GM19328 (cell line): ENCODE measurements around the gene C2orf68.
"Not testable (repeated sequence)": the region's sequence is repeated elsewhere in the genome, so short reads cannot be mapped to it uniquely, and the experiment has no call there.

Source experiments
- ATAC-seq: cut with Tn5 transposase; IDR thresholded peaks from one replicate; pipeline ENCODE4 v1.9.1; 2021; ENCODE audit warnings: mild to moderate bottlenecking, moderate library complexity; ENCODE audit not compliant: unreplicated experiment

C2orf68 gene

DNA sequence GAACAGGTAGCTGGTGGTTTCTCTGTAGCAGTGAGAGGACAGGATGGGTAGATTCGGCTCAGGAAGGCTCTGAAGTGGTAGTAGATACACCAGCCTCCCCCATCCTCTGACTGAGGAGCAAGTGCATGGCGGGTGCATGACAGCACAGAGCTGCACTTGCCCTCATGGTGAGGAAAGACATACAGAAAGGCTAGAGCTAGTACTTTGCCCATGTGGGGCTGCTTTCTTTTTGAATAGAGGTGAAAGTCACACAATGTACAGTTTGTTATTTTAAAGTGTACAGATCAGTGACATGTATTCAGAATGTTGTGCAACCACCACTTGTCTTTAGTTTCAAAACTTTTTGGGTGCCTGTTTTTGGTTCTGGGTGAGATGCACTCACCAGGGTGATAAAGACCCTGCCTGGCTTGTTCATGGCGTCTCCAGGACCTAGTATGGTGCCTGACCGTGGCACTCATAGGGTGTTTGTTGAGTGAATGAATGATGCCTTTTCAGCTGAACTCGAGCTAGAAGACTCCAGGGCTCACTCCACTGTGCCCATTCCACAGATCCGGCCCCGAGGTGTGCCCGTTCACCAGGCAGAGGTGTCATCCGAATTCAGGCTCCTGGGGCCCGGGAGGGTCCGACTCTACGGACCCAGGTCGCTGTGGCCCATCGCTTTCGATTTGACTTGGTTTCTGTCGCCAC, 28.1 kb downstream of the C2orf68 start:
- no peak for ATAC-seq

DNA sequence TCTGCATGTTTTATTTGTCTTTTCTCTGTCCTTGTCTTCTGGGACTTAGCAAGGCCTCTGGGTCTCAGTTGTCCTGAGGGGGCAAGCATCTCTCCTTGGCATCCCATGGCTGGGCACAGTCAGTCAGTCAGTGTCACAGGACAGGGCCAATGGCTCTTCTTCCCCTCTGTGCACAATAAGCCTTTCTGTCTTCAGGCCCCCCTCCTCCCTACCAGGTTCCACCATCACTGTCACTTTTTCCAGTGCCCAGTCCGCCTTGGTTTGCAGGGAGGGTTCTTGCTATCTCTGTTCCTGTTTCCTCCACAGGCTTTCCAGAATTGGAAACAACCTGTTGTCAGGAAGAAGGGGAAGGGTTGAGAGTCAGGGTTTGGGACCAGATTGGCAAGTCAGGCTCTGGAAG, 29.4 kb downstream of the C2orf68 start:
- no peak for ATAC-seq

DNA sequence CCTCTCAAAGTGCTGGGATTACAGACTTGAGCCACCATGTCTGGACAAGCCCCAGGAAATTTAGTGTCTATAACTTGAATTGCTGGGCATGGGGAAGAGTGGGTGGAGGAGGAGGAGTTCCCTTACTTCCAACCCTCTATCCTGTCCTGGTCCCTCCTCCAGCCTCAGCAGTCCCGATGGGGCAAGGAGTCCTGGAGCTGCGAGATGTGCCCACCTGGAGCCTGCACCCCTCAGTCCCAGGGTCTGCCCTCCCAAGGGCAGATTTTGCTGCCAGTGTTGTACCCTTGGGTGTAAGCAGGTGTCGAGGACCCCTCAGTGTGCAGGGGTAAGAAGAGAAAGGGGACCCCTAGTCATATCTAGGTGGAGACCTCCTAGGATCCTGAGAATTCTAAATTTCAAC, 31.7 kb downstream of the C2orf68 start:
- no peak for ATAC-seq

DNA sequence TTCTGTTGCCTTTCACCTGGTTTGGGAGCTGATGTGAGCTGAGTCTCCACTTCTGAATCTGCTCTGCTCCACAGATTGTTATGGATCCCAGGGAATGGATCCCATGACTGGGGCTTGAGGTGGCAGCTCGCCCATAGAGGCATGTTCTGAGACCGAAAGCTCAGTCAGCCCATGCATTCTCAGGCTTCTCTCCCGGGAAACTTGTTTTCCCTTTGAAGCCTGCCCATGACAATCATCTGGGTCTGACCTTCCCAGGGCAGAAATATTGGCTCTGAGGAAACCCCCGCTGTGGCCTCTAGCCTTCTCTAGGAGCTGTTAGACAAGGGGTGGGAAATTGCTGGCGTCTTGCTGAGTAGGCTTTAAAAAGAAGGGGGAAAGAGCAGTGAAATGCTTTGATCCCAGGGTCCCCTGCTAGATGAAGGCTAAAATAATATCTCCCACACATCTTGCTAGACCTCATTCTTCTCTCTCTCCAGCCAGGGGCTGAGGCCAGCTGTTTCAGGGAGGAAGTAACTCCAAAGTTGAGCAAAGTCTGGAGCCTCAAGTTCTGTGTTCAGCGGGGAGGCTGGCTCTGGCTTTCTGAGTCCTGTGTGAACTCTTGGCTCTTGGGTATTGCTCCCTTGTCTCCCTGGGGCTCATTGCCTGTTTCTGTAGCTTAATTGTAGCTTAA, 32.5 kb downstream of the C2orf68 start:
- ATAC-seq = no peak

DNA sequence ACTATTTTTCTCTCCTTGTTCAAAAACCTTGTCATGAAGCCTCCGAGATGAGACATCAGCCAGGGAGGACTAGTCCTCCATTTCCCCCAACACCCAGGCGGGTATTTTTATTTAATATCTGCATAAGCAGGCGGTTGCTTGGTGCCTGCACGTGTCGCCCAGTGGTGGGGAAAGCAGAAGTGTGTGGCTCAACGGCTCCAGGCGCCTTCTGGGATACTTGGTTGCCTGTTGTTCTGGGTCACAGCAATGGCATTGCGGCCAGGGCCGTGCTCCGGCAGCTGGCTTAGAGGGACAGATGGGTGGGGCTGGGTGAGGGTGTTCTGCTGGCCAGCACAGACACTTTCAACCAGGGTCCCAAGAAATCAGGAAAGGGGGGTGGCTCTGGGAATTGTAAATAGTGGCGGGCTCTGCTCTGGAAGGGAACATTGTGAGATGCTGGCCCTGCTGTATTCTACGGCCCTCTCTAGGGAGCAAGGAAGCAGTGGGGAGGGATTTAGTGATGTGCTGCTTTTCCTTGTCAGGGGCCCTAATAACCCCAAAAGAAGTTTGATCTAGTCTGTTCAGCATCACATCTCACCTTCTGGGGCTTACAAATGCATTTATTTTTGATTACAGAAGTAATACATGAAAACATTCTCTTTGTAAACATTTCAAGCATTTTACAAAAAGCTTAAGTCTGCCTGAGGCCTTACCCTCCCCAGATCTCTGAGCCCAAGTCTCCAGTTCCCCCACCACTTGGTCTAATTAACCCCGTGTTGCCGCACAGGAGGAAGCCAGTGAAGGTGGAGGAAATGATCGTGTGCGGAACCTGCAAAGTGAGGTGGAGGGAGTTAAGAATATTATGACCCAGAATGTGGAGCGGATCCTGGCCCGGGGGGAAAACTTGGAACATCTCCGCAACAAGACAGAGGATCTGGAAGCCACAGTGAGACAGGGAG, 33.4 kb downstream of the C2orf68 start:
- ATAC-seq = peak; percentile 32

DNA sequence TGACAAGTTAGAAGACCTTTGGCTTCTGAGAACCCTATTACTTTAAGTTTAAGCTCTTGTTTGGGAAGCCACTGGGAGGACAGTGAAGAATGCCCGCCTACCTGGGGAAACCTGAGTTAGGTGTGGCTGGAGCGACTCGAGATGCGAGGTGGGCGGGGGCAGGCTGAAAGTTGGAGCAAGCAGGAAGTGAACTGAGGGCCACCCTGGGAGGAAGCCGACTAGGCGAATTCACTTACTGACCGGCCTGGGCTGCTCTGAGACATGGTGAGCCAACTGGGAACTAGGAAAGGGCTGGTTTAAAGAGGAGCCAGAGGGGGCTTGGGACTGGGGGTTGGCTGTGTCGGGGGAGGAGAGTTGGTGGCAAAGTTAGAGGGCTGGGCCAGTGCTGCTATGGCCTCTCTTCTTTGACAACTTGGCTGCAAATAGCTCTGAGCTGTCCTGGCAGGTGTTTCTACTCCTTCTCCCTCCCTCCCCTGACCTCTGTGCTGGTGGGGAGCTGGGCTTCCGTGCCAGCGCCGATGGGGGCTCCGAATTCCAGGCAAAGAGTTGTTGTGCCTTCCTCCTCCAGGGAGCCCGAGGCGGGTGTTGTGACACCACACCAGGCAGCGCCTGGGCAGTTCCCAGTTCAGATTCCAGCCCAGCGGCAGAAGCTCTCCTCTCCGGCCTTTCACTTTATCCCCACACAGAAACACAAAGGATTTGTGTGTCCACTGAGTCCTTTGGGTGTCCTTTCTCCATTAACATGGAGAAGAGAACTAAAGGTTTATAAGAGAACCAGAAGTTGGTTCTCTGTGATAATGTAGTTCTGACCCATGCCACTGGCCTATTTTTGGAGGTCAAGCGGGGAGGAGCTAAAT, 34.3 kb downstream of the C2orf68 start, which contains the start of gene VAMP8:
Gene VAMP8, plus strand, starts transcription at position 201 of the 857 bp plus-strand sequence. Its CDS starts 61 bp downstream, at position 262.
- peak; percentile 55 for ATAC-seq

DNA sequence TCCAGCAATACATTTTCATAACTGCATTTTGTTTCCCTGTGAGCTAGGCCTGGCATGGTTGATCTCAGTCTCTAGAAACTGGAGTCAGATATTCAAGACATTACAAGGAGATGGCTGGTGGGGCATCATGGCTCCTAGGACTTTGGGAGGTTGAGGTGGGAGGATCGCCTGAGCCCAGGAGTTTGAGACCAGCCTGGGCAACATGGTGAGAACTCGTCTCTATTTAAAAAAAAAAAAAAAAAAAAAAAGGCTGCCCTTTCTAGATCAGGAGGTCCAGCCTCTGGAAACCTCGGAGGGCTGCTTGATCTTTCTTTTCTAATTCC, 34.8 kb downstream of the C2orf68 start:
- ATAC-seq = no peak

DNA sequence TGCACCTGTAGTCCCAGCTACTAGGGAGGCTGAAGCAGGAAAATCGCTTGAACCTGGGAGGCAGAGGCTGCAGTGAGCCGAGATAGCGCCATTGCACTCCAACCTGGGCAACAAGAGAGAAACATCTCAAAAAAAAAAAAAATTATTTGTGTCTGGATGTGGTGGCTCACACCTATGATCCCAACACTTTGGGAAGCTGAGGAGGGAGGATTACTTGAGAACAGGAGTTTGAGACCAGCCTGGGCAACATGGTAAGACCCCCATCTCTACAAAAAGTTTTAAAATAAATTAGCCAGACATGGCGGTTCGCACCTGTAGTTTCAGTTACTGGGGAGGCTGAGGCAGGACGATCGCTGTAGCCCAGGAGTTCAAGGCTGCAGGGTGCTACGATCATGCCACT, 36.1 kb downstream of the C2orf68 start:
- no peak for ATAC-seq

DNA sequence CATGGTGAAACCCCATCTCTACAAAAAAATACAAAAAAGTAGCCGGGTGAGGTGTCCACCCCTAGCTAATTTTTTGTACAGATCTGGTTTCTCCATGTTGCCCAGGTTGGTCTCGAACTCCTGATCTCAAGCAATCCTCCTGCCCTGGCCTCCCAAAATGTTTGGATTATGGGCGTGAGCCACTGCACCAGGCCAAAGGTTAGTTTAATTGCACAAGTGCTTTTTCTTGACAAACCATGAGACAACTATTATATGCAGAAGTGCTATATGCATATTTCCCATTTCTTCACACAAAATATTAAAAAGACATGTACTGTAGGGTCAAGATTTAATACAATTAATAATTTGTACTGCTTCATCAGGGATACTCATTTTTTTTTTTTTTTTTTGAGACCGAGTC, 45.6 kb downstream of the C2orf68 start:
- no peak for ATAC-seq

DNA sequence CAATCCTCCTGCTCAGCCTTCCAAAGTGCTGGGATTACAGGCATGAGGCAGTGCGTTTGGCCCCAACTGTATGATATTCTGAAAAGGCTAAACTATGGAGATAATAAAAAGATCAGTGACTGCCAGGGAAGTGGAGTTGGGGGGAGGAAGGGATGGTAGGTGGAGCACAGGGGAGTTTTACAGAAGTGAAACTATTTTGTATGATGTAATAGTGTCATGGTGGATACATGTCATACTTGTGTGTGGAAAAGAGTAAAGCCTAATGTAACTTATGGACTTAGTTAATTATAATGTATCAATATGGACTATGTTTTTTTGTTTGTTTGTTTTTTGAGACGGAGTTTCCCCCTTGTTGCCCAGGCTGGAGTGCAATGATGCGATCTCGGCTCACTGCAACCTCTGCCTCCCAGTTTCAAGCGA, 47.7 kb downstream of the C2orf68 start:
- no peak for ATAC-seq

DNA sequence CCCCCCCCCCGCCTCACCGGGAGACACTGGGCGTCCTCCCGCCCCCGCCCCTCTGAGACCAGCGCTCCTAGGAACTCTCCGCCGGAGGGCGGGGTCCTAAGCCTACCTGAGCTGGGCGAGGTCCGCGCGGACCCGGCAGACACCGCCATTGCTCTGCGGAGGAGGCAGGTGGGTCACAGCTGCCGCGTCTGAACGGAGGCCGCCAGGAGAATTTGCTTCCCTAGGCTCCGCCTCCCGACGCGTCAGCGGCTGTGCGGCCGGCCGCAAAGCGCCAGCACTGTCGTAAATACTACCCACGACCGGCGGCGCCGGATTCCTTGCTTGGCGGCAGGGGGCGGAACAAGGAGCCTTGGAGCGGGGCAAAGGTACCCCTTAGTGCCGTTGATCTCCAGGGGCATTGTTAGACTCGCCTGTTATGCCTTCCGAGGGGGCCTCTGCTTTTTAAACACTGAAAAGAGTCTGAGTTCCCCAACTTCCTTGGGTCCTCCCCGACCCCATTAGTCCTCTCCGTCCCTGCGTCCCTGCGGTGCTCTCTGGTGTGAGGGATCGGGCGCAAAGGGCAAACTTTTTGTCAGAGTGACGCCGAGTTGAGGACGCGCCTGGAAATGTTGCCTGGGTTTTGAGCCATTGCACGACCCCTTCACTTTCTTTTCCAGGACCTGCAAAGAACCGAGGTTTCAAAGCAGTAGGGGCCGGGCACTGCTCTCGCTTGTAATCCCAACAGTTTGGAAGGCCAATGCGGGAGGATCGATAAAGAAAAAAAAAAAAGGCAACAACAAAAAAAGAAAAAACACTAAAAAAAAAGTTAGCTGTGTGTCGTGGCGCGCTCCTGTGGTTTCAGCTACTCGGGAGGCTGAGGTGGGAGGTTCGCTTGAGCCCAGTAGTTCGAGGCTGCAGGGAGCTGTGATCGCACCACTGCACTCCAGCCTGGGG, 50.3 kb downstream of the C2orf68 start, which contains the start of gene GGCX:
Gene GGCX, minus strand, starts transcription at position 214 of the 933 bp plus-strand sequence. Its CDS starts 65 bp downstream, at position 149.
- ATAC-seq = peak; percentile 90

DNA sequence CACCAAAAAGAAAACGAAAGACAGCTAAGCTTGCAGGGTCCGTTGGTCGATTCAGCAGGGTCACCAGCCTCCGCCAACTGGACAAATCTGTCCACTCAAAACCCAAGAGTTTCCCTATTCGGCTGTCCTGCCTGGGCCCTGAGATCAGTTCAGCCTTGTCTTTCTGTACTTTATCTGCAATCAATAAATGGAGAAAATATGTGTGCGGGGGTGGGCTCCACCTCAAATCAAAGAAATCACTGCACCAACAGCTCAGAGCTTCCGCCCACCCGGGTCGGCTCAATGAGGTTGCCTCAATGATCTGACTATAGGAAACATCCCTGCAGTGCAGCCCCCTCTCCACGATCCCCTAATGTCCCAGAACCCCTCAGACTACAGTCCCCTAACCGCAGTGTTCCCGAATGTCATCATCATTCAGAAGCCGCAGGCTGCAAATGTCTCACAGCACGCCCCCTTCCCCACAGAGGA, 51.0 kb downstream of the C2orf68 start:
- ATAC-seq = no peak

DNA sequence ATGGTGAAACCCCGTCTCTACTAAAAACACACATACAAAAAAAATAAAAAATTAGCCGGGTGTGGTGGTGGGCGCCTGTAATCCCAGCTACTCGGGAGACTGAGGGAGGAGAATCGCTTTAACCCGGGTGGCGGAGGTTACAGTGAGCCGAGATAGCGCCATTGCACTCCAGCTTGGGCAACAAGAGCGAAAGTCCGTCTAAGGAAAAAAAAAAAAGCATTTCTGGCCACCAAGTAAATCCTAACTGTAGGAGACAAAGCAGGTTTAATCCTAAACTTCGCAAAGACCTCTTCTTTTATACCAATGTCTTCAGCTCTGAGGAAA, 51.5 kb downstream of the C2orf68 start:
- not testable (repeated sequence) for ATAC-seq

DNA sequence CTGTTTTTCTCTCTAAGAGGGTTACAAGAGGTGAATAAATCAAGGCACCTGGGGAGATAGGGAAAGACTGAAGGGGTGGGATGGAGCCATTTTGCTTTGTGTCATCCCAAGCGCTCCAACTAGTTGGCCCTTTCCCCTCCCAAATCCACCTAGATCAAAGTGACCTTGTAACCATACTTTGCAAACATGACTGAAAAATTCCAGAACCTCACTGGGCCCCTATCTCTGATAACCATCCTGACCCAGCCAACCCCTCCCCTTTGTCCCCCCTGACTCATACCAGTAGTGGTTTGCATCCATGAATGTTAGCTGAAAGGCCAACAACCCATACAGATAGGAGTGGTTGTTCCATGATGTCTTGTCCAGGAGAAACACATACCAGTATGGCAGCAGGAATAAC, 53.7 kb downstream of the C2orf68 start:
- ATAC-seq = no peak

DNA sequence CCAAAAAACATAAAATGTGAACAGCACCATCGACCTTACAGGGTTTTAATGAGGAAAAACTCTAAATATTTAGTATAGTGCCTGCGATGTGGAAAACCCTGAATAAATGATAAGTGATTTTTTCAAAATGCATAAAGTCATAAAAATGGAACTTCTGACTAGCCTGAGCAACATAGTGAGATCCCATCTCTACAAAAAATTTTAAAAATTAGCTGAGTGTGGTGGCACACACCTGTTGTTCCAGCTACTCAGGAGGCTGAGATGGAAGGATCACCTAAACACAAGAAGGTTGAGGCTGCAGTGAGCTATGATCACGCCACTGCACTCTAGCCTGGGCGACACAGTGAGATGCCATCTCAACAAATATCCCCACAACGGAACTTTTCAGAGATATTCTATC, 54.7 kb downstream of the C2orf68 start:
- no peak for ATAC-seq
